ENCODE results near the gene PDAP1.

GRCh38 chr7:99409806-99410205, 1.4 kb upstream of the PDAP1 start:
- TF ChIP-seq CTCF (IDR thresholded peaks at IDR 0.05), result no peak
- no peak for TF ChIP-seq POLR2A (IDR thresholded peaks at IDR 0.05; ENCODE audit: low read length)
- no peak for TF ChIP-seq REST (IDR thresholded peaks at IDR 0.05)
- no peak for TF ChIP-seq HOXA7 (CRISPR knock-in tag; IDR thresholded peaks at IDR 0.05)
- TF ChIP-seq KDM5A (IDR thresholded peaks at IDR 0.05), result no peak
- TF ChIP-seq MYC (IDR thresholded peaks at IDR 0.05; ENCODE audit: borderline replicate concordance, low read length), result no peak
- no peak for TF ChIP-seq EP300 (IDR thresholded peaks at IDR 0.05)
- TF ChIP-seq ELK1 (IDR thresholded peaks at IDR 0.05; ENCODE audit: low read depth, low read length), result no peak
- no peak for TF ChIP-seq RAD21 (conservative IDR thresholded peaks at IDR 0.05 in 1 of 2, IDR thresholded peaks at IDR 0.05 in 1 of 2)
- TF ChIP-seq RFX5 (IDR thresholded peaks at IDR 0.05), result no peak
- no peak for TF ChIP-seq USF2 (IDR thresholded peaks at IDR 0.05)
